ENCODE results near the gene LAMC1.
"Not testable (repeated sequence)": the region's sequence is repeated elsewhere in the genome, so short reads cannot be mapped to it uniquely, and the experiment has no call there.

LAMC1 gene

GRCh38 chr1:183043872-183044854 lies 20.9 kb downstream of the LAMC1 start:
- DNase-seq: no peak

DNA sequence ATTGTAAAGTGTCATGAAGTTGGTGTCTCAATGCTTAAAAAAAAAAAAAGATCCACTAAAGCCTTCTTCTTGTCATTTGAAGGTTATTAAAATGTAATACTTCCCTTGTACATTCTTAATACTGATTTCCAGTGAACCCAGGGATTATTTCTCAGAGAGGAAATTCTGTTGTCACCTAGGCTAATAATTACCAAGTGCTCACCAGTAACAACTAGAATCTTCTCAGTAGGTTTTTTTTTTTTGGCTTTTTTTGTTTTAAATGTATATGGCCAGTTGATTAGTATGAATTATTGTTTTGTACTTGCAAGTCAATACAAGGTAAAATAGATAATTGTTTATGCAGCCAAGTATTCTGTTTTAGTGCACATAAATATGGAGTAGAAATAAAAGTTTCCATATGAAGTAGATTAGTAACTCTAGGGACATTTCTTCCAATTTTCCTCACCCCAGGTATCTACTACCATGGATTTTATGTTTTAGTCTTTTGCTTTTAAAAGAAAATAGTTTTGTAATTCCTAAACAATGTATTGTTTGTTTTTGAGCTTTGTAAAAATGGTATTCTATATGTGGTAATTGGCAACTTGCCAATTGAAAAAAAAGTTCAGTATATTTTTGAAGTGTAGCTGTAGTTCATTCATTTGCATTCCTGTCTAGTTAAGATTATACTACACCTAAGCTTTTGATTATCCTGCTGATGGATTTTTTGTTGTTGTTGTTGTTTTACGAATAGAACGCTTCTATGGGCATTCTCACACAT lies 21.9 kb downstream of the LAMC1 start:
- no peak for DNase-seq

GRCh38 chr1:183048087-183049085 lies 25.2 kb downstream of the LAMC1 start:
- no peak for DNase-seq

GRCh38 chr1:183051546-183051945 lies 28.3 kb downstream of the LAMC1 start:
- DNase-seq: no peak

- no peak for DNase-seq
These were observed 29.6 kb downstream of the LAMC1 start for GRCh38 chr1:183052861-183053260.

GRCh38 chr1:183058851-183059502 lies 35.8 kb downstream of the LAMC1 start:
- DNase-seq: no peak

DNA sequence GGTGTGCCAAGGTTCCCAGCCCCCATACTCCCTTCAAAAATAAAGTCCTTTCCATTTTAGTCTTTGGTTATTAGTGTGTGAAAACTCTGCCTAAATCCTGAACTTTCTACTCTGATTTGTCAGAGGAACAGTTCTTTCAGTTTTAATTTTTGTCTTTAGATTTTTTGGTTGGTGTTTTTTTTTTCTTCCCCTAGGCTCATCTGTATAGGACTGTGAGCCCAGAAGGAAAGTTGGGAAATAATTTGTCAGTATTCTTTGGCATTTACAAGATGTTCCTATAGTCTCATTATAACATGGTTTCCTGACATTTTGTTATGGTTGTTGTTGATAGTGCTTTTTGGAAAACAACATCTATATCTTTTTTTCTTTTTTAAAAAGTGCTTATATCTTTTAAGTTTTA lies 38.0 kb downstream of the LAMC1 start:
- DNase-seq: no peak

- DNase-seq: no peak
These were observed 40.1 kb downstream of the LAMC1 start for GRCh38 chr1:183063349-183063748.

GRCh38 chr1:183065168-183065706 lies 42.0 kb downstream of the LAMC1 start:
- no peak for DNase-seq

- not testable (repeated sequence) for DNase-seq
These were observed 43.2 kb downstream of the LAMC1 start for GRCh38 chr1:183066432-183066831.

DNA sequence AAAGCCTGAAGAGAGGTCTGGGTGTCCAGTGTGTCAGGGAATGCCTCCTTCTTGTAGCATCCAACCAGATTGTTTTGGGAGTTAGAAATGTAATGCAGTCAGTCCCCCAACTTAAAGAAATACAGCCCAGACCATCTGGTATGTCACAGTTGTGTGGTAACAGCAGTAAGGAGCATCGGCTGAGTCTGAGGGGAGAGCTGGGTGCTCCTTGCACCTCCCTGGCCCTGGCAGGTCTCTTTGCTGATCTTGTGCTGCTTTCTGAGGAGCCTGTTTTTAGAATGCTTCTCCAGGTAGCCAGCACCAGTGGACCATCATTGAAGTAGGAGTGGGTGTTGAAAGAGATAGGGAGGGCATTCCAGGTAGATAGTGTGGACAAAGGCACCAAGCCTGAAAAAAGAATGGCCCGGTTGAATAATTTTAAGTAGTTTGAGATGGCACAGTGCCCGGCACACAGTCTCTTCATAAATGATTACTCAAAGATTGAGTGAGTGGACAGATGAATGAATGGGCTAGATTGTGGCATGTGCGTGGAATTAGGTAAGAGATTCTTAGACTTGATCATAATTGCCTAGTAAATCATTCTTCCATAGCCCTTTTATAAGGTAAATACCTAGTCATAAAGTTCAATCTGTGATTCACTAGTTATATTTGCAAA lies 46.5 kb downstream of the LAMC1 start:
- no peak for DNase-seq

DNA sequence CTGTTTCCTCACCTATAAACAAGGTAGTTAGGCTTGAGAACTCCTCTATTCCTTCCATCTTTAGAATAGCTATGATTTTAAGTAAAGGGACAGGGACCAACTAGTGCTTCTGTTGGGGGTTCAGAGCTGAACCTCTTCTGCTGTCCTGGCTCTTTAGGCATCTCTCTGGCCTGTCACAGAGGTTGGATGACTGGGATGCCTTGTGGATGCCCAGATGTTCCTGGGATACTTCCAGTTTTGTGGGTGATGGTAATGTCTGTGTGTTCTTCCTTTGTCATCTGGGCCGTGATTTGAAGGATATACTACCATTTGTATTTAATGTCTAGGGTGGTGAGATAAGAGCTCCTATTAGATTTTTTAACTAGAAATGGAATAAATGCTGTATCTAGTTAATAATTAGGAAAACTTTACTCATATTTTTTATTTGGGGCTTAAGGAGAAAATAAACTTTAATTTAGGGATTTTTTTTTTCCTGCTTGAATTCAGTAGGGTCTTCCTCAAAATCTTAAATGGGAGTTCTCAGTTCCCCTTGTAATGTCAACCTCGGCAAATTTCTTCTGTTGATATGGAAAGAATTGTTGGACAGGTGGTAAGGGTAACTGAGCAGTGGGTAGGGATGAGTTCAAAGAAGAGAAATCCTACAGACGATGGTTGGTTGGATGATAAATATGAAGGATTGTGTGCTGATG lies 47.2 kb downstream of the LAMC1 start:
- DNase-seq: no peak

GRCh38 chr1:183070923-183071618 lies 47.9 kb downstream of the LAMC1 start:
- no peak for DNase-seq

DNA sequence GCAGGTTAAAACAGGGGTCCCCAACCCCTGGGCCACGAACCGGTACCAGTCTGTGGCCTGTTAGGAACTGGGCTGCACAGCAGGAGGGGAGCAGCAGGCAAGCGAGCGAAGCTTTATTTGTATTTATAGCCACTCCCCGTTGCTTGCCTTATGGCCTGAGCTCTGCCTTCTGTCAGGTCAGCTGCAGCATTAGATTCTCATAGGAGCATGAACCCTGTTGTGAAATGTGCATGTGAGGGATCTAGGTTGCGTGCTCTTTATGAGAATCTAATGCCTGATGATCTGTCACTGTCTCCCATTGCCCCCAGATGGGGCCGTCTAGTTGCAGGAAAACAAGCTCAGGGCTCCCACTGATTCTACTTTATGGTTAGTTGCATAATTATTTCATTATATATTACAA lies 49.4 kb downstream of the LAMC1 start:
- DNase-seq: not testable (repeated sequence)

DNA sequence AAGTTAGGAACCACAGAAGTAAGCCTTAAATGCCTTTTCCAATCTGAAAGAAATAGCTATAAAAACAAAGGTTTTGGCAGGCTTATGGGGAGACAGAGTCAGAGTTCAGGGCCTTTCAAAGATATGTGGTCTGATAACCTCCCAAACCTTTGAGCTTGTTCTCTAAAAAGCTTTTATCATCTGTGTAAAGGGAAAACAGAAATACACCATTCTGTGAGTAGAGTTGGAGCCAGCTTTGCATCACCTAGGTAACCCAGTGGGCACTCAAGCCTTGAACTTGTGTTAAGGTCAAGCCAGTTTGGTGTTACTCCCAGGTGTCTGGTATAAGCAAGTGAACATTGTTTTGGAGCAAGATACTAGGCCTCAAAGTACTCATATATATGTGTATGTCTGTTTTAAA lies 50.1 kb downstream of the LAMC1 start:
- DNase-seq: no peak

DNA sequence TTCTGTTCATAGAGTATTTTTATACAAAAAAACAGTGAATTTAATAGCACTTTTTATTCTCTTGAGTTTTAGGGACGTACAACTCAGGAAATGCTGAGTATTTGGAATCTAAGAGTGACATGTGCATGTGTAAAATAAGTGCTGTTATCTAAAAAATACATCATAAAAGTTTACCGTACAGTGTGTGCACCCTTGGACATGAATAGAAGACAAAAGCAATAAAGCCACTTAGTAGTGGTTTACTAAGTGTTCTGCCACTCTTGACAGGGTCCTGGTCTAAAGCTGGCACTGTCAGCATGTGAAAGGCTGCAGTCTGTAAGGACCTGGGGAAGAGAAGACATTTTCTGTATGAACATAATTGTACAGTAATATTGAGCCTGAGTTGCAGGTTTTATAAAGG lies 51.0 kb downstream of the LAMC1 start:
- DNase-seq: no peak

- no peak for DNase-seq
These were observed 52.6 kb downstream of the LAMC1 start for GRCh38 chr1:183075861-183076260.

DNA sequence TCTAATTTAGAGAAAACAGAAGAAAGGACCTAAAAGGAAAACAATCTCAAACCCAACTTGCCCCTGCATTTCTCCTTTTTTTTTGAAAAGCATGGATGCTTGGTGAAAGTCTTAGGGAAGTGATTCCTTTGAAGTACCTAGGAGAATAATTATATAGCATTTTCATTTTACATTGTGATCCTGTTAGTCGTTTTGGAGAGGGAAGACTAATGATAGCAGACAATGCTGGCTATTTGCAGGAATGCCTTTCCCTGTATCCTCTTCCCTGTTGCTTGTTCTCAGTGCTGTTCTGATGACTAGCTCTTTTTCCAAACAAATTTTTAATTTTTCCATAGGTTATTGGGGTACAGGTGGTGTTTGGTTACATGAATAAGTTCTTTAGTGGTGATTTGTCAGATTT lies 53.9 kb downstream of the LAMC1 start:
- DNase-seq: no peak

All from amygdala (tissue), 56 donors.